HCT116 (cell line): ENCODE measurements around the gene DOK6. TPM values are rescaled to one million over a fixed set of nuclear protein-coding genes. Genes with fewer than 3 reads are reported as not detected.

ENCODE experiments used
- ATAC-seq: fragments of 200-7000 bp; cut with Tn5 transposase; 2 replicates; pipeline ENCODE4 v1.9.1; 2020; ENCODE audit warnings: mild to moderate bottlenecking, moderate library complexity
- BruUV-seq: library from RNA; stranded (reverse); fragments of 400-500 nt; replicated peaks from 2 replicates; lab custom pipeline; 2021; lab: Mats Ljungman, UMichigan
- CTCF ChIA-PET: fragments of 300-600 bp; sonication (Branson Sonifier 250); formaldehyde crosslinking; loops from one replicate; lab custom pipeline; 2021; ENCODE audit warnings: antibody characterized with exemption; lab: Charles Lee
- POLR2A ChIA-PET: fragments of 300-600, 350-600 bp; sonication (Branson Sonifier 250); formaldehyde crosslinking; loops from one replicate; lab custom pipeline; 2021; ENCODE audit warnings: antibody characterized with exemption; lab: Charles Lee
- RAD21 ChIA-PET, 2 experiments: fragments of 300-600 bp; sonication (Branson Sonifier 250); formaldehyde crosslinking; loops; one replicate each; lab custom pipeline; 2023; ENCODE audit warnings: low total read pairs in 2 of 2; ENCODE audit not compliant: uncharacterized antibody in 2 of 2, unreplicated experiment in 2 of 2, low non-redundant PET in 1 of 2; lab: Charles Lee
- DNase-seq: peaks from one replicate; pipeline ENCODE4 v3.0.0-alpha.2; 2010; ENCODE audit warnings: low read depth, low spot score
- H2AFZ ChIP-seq: fragments of 200-600 bp; shearing (Covaris generic), sonication (generic); 2 replicates; pipeline ENCODE4 v1.6.1; 2017; ENCODE audit warnings: low read depth, mixed run types, mixed read lengths, antibody characterized with exemption, low read length; ENCODE audit not compliant: poor library complexity, severe bottlenecking
- H3K27ac ChIP-seq: 2 replicates; pipeline ENCODE4 v1.5.1; 2012; ENCODE audit warnings: low read depth, low read length
- H3K27me3 ChIP-seq: fragments of 200-600 bp; sonication (generic); 2 replicates; pipeline ENCODE4 v1.6.1; 2016; ENCODE audit warnings: mixed run types, low read length, mixed read lengths; ENCODE audit not compliant: insufficient read depth
- H3K36me3 ChIP-seq, 2 experiments: fragments of 200-500 bp in 1 of 2; fragments of 200-600 bp in 1 of 2; sonication (Bioruptor generic) in 1 of 2; sonication (generic) in 1 of 2; 2 replicates each; pipeline versions ENCODE4 v1.5.1 to v1.6.1; 2014 to 2016; ENCODE audit warnings: low read length in 2 of 2, inconsistent platforms in 1 of 2, mixed read lengths in 1 of 2, mixed run types in 1 of 2; ENCODE audit not compliant: insufficient read depth in 2 of 2, control insufficient read depth in 1 of 2
- H3K4me1 ChIP-seq, 2 experiments: fragments of 200-600 bp in 1 of 2; sonication (generic) in 1 of 2; 2 replicates each; pipeline versions ENCODE4 v1.5.1 to v1.6.1; 2012 to 2017; ENCODE audit warnings: low read length in 2 of 2, inconsistent platforms in 1 of 2, mild to moderate bottlenecking in 1 of 2, mixed read lengths in 1 of 2, mixed run types in 1 of 2, moderate library complexity in 1 of 2; ENCODE audit not compliant: insufficient read depth in 2 of 2, control insufficient read depth in 1 of 2
- H3K4me2 ChIP-seq: fragments of 200-600 bp; sonication (generic); 2 replicates; pipeline ENCODE4 v1.6.1; 2017; ENCODE audit warnings: mixed run types, low read length, mixed read lengths
- H3K4me3 ChIP-seq, 2 experiments: fragments of 200-600 bp in 1 of 2; sonication (generic) in 1 of 2; replicated peaks in 1 of 2; 2 replicates each; pipeline ENCODE4 v1.5.1; 2011 to 2016; ENCODE audit warnings: low read length in 2 of 2, control low read depth in 1 of 2, low read depth in 1 of 2, mild to moderate bottlenecking in 1 of 2, mixed read lengths in 1 of 2, mixed run types in 1 of 2
- H3K79me2 ChIP-seq: fragments of 200-600 bp; sonication (generic); 2 replicates; pipeline ENCODE4 v1.6.1; 2017; ENCODE audit warnings: mild to moderate bottlenecking, mixed run types, low read length, moderate library complexity, mixed read lengths; ENCODE audit not compliant: insufficient read depth
- H3K9ac ChIP-seq: fragments of 200-600 bp; sonication (generic); 2 replicates; pipeline ENCODE4 v1.6.1; 2016; ENCODE audit warnings: low read length, mixed read lengths
- H3K9me2 ChIP-seq: fragments of 200-600 bp; sonication (generic), shearing (Covaris generic); 2 replicates; pipeline ENCODE4 v1.6.1; 2017; ENCODE audit warnings: mixed run types, mild to moderate bottlenecking, moderate library complexity; ENCODE audit not compliant: insufficient read depth
- H3K9me3 ChIP-seq, 2 experiments: fragments of 200-500 bp in 1 of 2; fragments of 200-600 bp in 1 of 2; sonication (Bioruptor generic) in 1 of 2; sonication (generic) in 1 of 2; 2 replicates each; pipeline ENCODE4 v1.6.1; 2014 to 2017; ENCODE audit warnings: low read length in 2 of 2, mixed read lengths in 2 of 2, inconsistent platforms in 1 of 2, low read depth in 1 of 2, mild to moderate bottlenecking in 1 of 2, mixed run types in 1 of 2, moderate library complexity in 1 of 2; ENCODE audit not compliant: control insufficient read depth in 1 of 2, insufficient read depth in 1 of 2
- H4K20me1 ChIP-seq: fragments of 200-600 bp; sonication (generic), shearing (Covaris generic); 2 replicates; pipeline ENCODE4 v1.6.1; 2017; ENCODE audit warnings: mixed run types, mild to moderate bottlenecking, moderate library complexity; ENCODE audit not compliant: insufficient read depth
- ATF3 ChIP-seq: IDR thresholded peaks from 2 replicates; pipeline ENCODE4 v1.6.1; 2012
- EGR1 ChIP-seq: IDR thresholded peaks from 2 replicates; pipeline ENCODE4 v1.6.1; 2012; ENCODE audit warnings: low read depth
- EZH2phosphoT487 ChIP-seq: fragments of 200-600 bp; IDR thresholded peaks from 2 replicates; pipeline ENCODE4 v1.6.1; 2018; ENCODE audit warnings: antibody characterized with exemption, borderline replicate concordance
- FOSL1 ChIP-seq: IDR thresholded peaks from 2 replicates; pipeline ENCODE4 v1.6.1; 2012; ENCODE audit warnings: low read depth
- JUND ChIP-seq: IDR thresholded peaks from 2 replicates; pipeline ENCODE4 v1.6.1; 2012
- POLR2AphosphoS5 ChIP-seq: IDR thresholded peaks from 2 replicates; pipeline ENCODE4 v1.6.1; 2011; ENCODE audit warnings: mild to moderate bottlenecking, low read depth, low read length, moderate library complexity
- RAD21 ChIP-seq: IDR thresholded peaks from 2 replicates; pipeline ENCODE4 v1.6.1; 2012; ENCODE audit warnings: low read depth, mild to moderate bottlenecking
- REST ChIP-seq: IDR thresholded peaks from 2 replicates; pipeline ENCODE4 v1.6.1; 2012; ENCODE audit warnings: low read depth
- SIN3A ChIP-seq: IDR thresholded peaks from 2 replicates; pipeline ENCODE4 v1.6.1; 2012; ENCODE audit warnings: low read depth
- SP1 ChIP-seq: IDR thresholded peaks from 2 replicates; pipeline ENCODE4 v1.6.1; 2012; ENCODE audit warnings: low read depth
- TCF7L2 ChIP-seq: IDR thresholded peaks from 2 replicates; pipeline ENCODE4 v1.7.0; 2011; ENCODE audit warnings: borderline replicate concordance, inconsistent platforms; ENCODE audit not compliant: insufficient read depth, insufficient read length; ENCODE audit errors: extremely low read depth
- ZFX ChIP-seq: fragments of 450-650 bp; IDR thresholded peaks from 2 replicates; pipeline ENCODE4 v1.6.1; 2017
- ZNF274 ChIP-seq: fragments of 200-500 bp; sonication (Bioruptor generic); IDR thresholded peaks from 2 replicates; pipeline ENCODE4 v1.6.1; 2014; ENCODE audit warnings: mild to moderate bottlenecking, low read depth, low read length, inconsistent platforms
- intact Hi-C: fragments of 100-400 bp; cut with micrococcal nuclease; formaldehyde crosslinking; loops from 2 replicates; pipeline ENCODE4 v1.10.0; 2022
- total RNA-seq: library from RNA; stranded (reverse); gene quantifications from one replicate; pipeline ENCODE4 v1.2.1, GENCODE V29; 2021; ENCODE audit not compliant: unreplicated experiment

DOK6 gene
- total RNA-seq, 1 experiment from 2014 or later = not detected

- Histone ChIP-seq H3K4me1 (no peaks in the 10 kb centered on the region; a peak in 1 of 4 replicates), H3K36me3 (no peaks in the 10 kb centered on the region), H3K9me3 (no peaks in the 10 kb centered on the region), H3K27me3 (no peaks in the 10 kb centered on the region), H2AFZ (no peak overlapping the region), H3K4me3 (no peak overlapping the region), H4K20me1 (no peaks in the 10 kb centered on the region), H3K4me2 (no peak overlapping the region), H3K27ac (no peak overlapping the region), H3K9me2 (no peaks in the 10 kb centered on the region), H3K79me2 (no peaks in the 10 kb centered on the region), H3K9ac (no peak overlapping the region)
- ATAC-seq (no peak), DNase-seq (no peak)
- ChIA-PET POLR2A (no interaction called here), RAD21 (no interaction called here), CTCF (no interaction called here)
- intact Hi-C loops = no loop called here
- TF ChIP-seq RAD21 = no peak
- no peak for TF ChIP-seq POLR2AphosphoS5
- TF ChIP-seq TCF7L2 = no peak
- no peak for TF ChIP-seq SIN3A
- BruUV-seq = no TSS peak
Observed at GRCh38 chr18:69399253-69399652, 1.4 kb upstream of the DOK6 start.

GRCh38 chr18:69400976-69401225 lies 213 bp downstream of the DOK6 start:
- intact Hi-C loops = no loop called here
- ChIA-PET POLR2A (no interaction called here), CTCF (no interaction called here), RAD21 (no interaction called here)
- DNase-seq (no peak), ATAC-seq (no peak)
- Histone ChIP-seq H2AFZ (no peak overlapping the region), H3K36me3 (no peaks in the 10 kb centered on the region), H3K4me1 (no peaks in the 10 kb centered on the region; a peak in 1 of 4 replicates), H3K4me2 (no peak overlapping the region), H3K79me2 (no peaks in the 10 kb centered on the region), H3K4me3 (no peak overlapping the region), H3K9me2 (no peaks in the 10 kb centered on the region), H3K27ac (no peak overlapping the region), H3K9ac (no peak overlapping the region), H3K9me3 (no peaks in the 10 kb centered on the region), H3K27me3 (no peaks in the 10 kb centered on the region), H4K20me1 (no peaks in the 10 kb centered on the region)
- TF ChIP-seq EZH2phosphoT487 (no peak), SIN3A (no peak), FOSL1 (no peak), EGR1 (no peak), REST (no peak), SP1 (no peak), ATF3 (no peak), ZFX (no peak), ZNF274 (no peak), JUND (no peak)
- BruUV-seq = no TSS peak
